Measurements from ENCODE around the gene RNASEL. TPM values are rescaled to one million over a fixed set of nuclear protein-coding genes. Genes with fewer than 3 reads are reported as not detected.

RNASEL gene
- total and polyA plus RNA-seq, 2 experiments from 2014 or later, result 0.37 to 0.94 TPM

GRCh38 chr1:182633657-182634281, 44.7 kb upstream of the RNASEL start (continued):
- TF ChIP-seq REST (IDR thresholded peaks at IDR 0.05; ENCODE audit: unreplicated experiment) (no peak), ZNF114 (CRISPR knock-in tag; IDR thresholded peaks at IDR 0.05) (no peak), EZH2 (IDR thresholded peaks at IDR 0.05; ENCODE audit: low read depth, unreplicated experiment) (no peak)

GRCh38 chr1:182633031-182633430, 44.0 kb upstream of the RNASEL start:
- no peaks in the 10 kb centered on the region for H3K79me2 ChIP-seq (replicated peaks; ENCODE audit: insufficient read depth)
- H4K20me1 ChIP-seq (replicated peaks; ENCODE audit: insufficient read depth), result no peaks in the 10 kb centered on the region
- no peak overlapping the region for H2AFZ ChIP-seq
- no peak overlapping the region for H3K27ac Mint-ChIP-seq
- H3K4me2 ChIP-seq, result no peak overlapping the region
- no peaks in the 10 kb centered on the region for H3K36me3 Mint-ChIP-seq (ENCODE audit: low read depth)
- DNase-seq (ENCODE audit: low spot score), result no peak
- H3K9me2 ChIP-seq (ENCODE audit: insufficient read depth), result no peaks in the 10 kb centered on the region
- ATAC-seq, result no peak
- H3K4me3 Mint-ChIP-seq, result no peak overlapping the region
- no peaks in the 10 kb centered on the region for H3K9me3 Mint-ChIP-seq
- H3K27me3 ChIP-seq (ENCODE audit: insufficient read depth), result no peaks in the 10 kb centered on the region
- H3K4me3 ChIP-seq, result no peak overlapping the region
- H3K27ac ChIP-seq (ENCODE audit: low read depth), result no peak overlapping the region
- H3K4me1 ChIP-seq (ENCODE audit: insufficient read depth), result peaks cover 27% of the 10 kb centered on the region
- H3K27me3 Mint-ChIP-seq (ENCODE audit: insufficient read depth, low read depth, poor library complexity), result no peaks in the 10 kb centered on the region
- peaks cover 38% of the 10 kb centered on the region for H3K4me1 Mint-ChIP-seq
- no peaks in the 10 kb centered on the region for H3K36me3 ChIP-seq (ENCODE audit: insufficient read depth)
- H3F3A ChIP-seq (replicated peaks; ENCODE audit: low read depth), result no peaks in the 10 kb centered on the region
- no peak for TF ChIP-seq POLR2AphosphoS5 (IDR thresholded peaks at IDR 0.05; ENCODE audit: low read depth)
- TF ChIP-seq ETS1 (IDR thresholded peaks at IDR 0.05), result no peak
- no peak for TF ChIP-seq NANOG (IDR thresholded peaks at IDR 0.05; ENCODE audit: borderline replicate concordance)
- TF ChIP-seq EZH2phosphoT487 (IDR thresholded peaks at IDR 0.05; ENCODE audit: unreplicated experiment), result no peak
- no peak for TF ChIP-seq REST (IDR thresholded peaks at IDR 0.05; ENCODE audit: unreplicated experiment)
- TF ChIP-seq EZH2 (IDR thresholded peaks at IDR 0.05; ENCODE audit: low read depth, unreplicated experiment), result no peak
- no peak for TF ChIP-seq ZNF114 (CRISPR knock-in tag; IDR thresholded peaks at IDR 0.05)
- no peak for TF ChIP-seq CTCF (conservative IDR thresholded peaks at IDR 0.05; ENCODE audit: low read depth in 2 of 2)

Measured in GM23338 (cell line).